Gastroesophageal sphincter (tissue), 4 donors: ENCODE data around the gene SNTG2. TPM values are rescaled to one million over a fixed set of nuclear protein-coding genes. Genes with fewer than 3 reads are reported as not detected.
A peak's percentile ranks its signal among the peaks of the same experiment; 100 is the strongest.

Source experiments
- ATAC-seq: fragments of 150-250 bp; one replicate; pipeline ENCODE4 v1.9.1; 2016; ENCODE audit warnings: mild to moderate bottlenecking, moderate library complexity
- H3K27ac ChIP-seq, 4 donors: fragments of 200-600 bp; sonication (generic) in 3 of 4; 1 replicate in 3 of 4; 2 replicates in 1 of 4; pipeline ENCODE4 v1.5.1; 2016 to 2019
- H3K27me3 ChIP-seq: fragments of 200-600 bp; sonication (generic); one replicate; pipeline ENCODE4 v1.5.1; 2019
- H3K36me3 ChIP-seq, 2 donors: fragments of 200-600 bp; sonication (generic); one replicate each; pipeline ENCODE4 v1.5.1; 2019; ENCODE audit warnings: control low read depth in 1 of 2
- H3K4me1 ChIP-seq, 3 donors: fragments of 200-600 bp; sonication (generic); 1 replicate in 2 of 3; 2 replicates in 1 of 3; pipeline ENCODE4 v1.5.1; 2016 to 2019; ENCODE audit warnings: control low read depth in 2 of 3
- H3K4me3 ChIP-seq, 2 donors: fragments of 200-600 bp; sonication (generic); one replicate each; pipeline ENCODE4 v1.5.1; 2019; ENCODE audit warnings: mild to moderate bottlenecking in 1 of 2, moderate library complexity in 1 of 2
- H3K9me3 ChIP-seq, 3 donors: fragments of 200-600 bp; sonication (generic); one replicate each; pipeline ENCODE4 v1.5.1; 2017 to 2019; ENCODE audit warnings: control low read depth in 2 of 3
- EP300 ChIP-seq: sonication (generic); formaldehyde crosslinking; IDR thresholded peaks from one replicate; pipeline ENCODE4 v1.6.1; 2017; ENCODE audit warnings: antibody characterized with exemption, mild to moderate bottlenecking
- POLR2A ChIP-seq, 2 donors: fragments of 450-650 bp; IDR thresholded peaks; one replicate each; pipeline ENCODE4 v1.6.1; 2017; ENCODE audit warnings: antibody characterized with exemption in 2 of 2, mild to moderate bottlenecking in 2 of 2, moderate library complexity in 1 of 2
- POLR2AphosphoS5 ChIP-seq: sonication (generic); formaldehyde crosslinking; IDR thresholded peaks from one replicate; pipeline ENCODE4 v1.6.1; 2017; ENCODE audit warnings: antibody characterized with exemption
- WGBS, 2 donors: methylation state at CpG; one replicate each; pipeline ENCODE4 v1.1.5; 2018; ENCODE audit warnings: low coverage in 1 of 2; 5-methylcytosine and 5-hydroxymethylcytosine counted together
- total RNA-seq, 4 donors: library from RNA; depleted of rRNA; stranded (reverse); fragments of >200 nt; gene quantifications; one replicate each; pipeline ENCODE4 v1.1.0, GENCODE V29; 2016
- TF ChIP-seq, protein P1 (sequence below), 4 experiments: fragments of 200-600 bp in 2 of 4; fragments of 450-650 bp in 2 of 4; sonication (generic) in 1 of 4; IDR thresholded peaks; one replicate each; pipeline ENCODE4 v1.5.1; 2017 to 2019; ENCODE audit warnings: antibody characterized with exemption in 4 of 4, mild to moderate bottlenecking in 2 of 4, moderate library complexity in 2 of 4

The SNTG2 gene
- total RNA-seq, 4 donors from 2014 or later = 1.5 to 7.9 (median 4.3) TPM

DNA sequence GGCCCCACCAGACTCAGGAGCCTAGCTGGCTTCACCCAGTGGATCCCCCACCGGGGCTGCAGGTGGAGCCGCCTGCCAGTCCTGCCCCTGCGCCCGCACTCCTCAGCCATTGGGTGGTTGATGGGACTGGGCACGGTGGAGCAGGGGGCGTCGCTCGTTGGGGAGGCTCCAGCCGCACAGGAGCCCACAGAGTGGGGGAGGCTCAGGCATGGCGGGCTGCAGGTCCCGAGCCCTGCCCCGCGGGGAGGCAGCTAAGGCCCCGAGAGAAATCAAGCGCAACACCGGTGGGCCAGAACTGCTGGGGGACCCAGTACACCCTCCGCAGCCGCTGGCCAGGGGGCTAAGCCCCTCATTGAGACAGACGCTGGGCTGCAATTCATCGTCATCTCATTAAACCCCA lies 184.0 kb downstream of the SNTG2 start:
- H3K27me3 ChIP-seq = peaks cover 10% of the 10 kb centered on the region
- no peaks in the 10 kb centered on the region for H3K9me3 ChIP-seq
- no peak for ATAC-seq
- H3K4me3 ChIP-seq = no peak overlapping the region
- no peaks in the 10 kb centered on the region for H3K4me1 ChIP-seq
- H3K36me3 ChIP-seq = no peaks in the 10 kb centered on the region
- WGBS, 2 donors = 100% methylated on average over 2 of the region's 20 CpGs; no CpG with 5 or more reads in 1 of the 2 donors
- no peak overlapping the region for H3K27ac ChIP-seq
- TF ChIP-seq POLR2A (IDR thresholded peaks at IDR 0.05) (no peak), EP300 (no peak), POLR2AphosphoS5 (no peak)
- TF ChIP-seq, protein P1, sequence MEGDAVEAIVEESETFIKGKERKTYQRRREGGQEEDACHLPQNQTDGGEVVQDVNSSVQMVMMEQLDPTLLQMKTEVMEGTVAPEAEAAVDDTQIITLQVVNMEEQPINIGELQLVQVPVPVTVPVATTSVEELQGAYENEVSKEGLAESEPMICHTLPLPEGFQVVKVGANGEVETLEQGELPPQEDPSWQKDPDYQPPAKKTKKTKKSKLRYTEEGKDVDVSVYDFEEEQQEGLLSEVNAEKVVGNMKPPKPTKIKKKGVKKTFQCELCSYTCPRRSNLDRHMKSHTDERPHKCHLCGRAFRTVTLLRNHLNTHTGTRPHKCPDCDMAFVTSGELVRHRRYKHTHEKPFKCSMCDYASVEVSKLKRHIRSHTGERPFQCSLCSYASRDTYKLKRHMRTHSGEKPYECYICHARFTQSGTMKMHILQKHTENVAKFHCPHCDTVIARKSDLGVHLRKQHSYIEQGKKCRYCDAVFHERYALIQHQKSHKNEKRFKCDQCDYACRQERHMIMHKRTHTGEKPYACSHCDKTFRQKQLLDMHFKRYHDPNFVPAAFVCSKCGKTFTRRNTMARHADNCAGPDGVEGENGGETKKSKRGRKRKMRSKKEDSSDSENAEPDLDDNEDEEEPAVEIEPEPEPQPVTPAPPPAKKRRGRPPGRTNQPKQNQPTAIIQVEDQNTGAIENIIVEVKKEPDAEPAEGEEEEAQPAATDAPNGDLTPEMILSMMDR (IDR thresholded peaks at IDR 0.05) = no peak

DNA sequence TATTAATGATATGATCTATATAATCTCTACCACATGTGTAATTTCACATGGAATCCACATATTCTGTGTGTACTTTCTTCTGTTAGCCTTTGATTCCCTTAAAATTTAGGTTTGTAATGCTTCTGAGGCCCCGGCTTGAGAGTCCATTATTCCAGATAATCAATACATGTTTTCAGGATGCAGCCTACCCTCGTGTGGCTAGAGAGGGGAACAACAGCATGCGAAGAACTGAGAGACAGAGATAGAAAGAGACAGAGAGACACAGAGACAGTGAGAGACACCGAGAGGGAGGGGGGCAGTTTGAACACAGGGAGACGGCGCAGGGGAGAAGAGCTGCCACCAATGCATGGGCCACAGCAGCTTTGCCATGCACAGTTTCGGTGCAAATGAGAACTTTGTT lies 185.4 kb downstream of the SNTG2 start:
- ATAC-seq = no peak
- TF ChIP-seq POLR2AphosphoS5 = no peak
- TF ChIP-seq POLR2A (IDR thresholded peaks at IDR 0.05) = no peak
- no peak for TF ChIP-seq EP300
- TF ChIP-seq, protein P1 (IDR thresholded peaks at IDR 0.05) = no peak
- WGBS, 2 donors = 58 to 64% methylated on average over 2 to 7 of the region's 7 CpGs
- Histone ChIP-seq H3K4me1 (no peaks in the 10 kb centered on the region), H3K27me3 (peaks cover 10% of the 10 kb centered on the region), H3K9me3 (no peaks in the 10 kb centered on the region), H3K27ac (no peak overlapping the region), H3K36me3 (no peaks in the 10 kb centered on the region), H3K4me3 (no peak overlapping the region)

- WGBS, 2 donors = 44 to 51% methylated on average over 7 of the region's 7 CpGs
- H3K4me1 ChIP-seq = no peaks in the 10 kb centered on the region
- no peaks in the 10 kb centered on the region for H3K36me3 ChIP-seq
- no peaks in the 10 kb centered on the region for H3K9me3 ChIP-seq
- peaks cover 10% of the 10 kb centered on the region for H3K27me3 ChIP-seq
- TF ChIP-seq POLR2AphosphoS5 (peak; percentile 19), EP300 (no peak), POLR2A (IDR thresholded peaks at IDR 0.05) (no peak)
- TF ChIP-seq, protein P1 (IDR thresholded peaks at IDR 0.05) = no peak
- H3K27ac ChIP-seq = no peak overlapping the region
- no peak overlapping the region for H3K4me3 ChIP-seq
- ATAC-seq = no peak
Measured at GRCh38 chr2:1136846-1137245, 186.2 kb downstream of the SNTG2 start.

DNA sequence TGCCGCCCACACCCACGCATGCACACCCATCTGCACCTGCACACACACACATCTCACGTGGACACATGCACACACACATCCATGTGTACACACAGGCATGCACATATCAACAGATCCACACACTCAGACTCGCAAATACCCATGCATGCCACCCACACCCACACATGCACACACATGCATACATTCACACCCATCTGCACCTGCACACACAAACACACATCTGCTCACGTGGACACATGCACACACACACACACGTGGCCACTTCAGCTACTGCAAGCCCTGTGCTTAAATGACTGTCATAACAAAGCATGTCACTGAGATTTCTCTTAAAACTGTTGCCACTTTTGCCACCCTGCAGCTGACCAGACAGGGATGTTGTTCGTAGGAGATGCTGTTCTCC lies 186.6 kb downstream of the SNTG2 start:
- Histone ChIP-seq H3K4me1 (no peaks in the 10 kb centered on the region), H3K4me3 (no peak overlapping the region), H3K27ac (no peak overlapping the region), H3K36me3 (no peaks in the 10 kb centered on the region), H3K9me3 (no peaks in the 10 kb centered on the region), H3K27me3 (peaks cover 14% of the 10 kb centered on the region)
- 69 to 81% methylated on average over 5 to 7 of the region's 7 CpGs for WGBS, 2 donors
- TF ChIP-seq POLR2AphosphoS5 (no peak), POLR2A (IDR thresholded peaks at IDR 0.05) (no peak), EP300 (no peak)
- TF ChIP-seq, protein P1 (IDR thresholded peaks at IDR 0.05) = no peak
- ATAC-seq = no peak

GRCh38 chr2:1137913-1138391 lies 187.3 kb downstream of the SNTG2 start:
- 70 to 75% methylated on average over 2 to 3 of the region's 15 CpGs for WGBS, 2 donors
- no peak for TF ChIP-seq POLR2A (IDR thresholded peaks at IDR 0.05)
- no peak for TF ChIP-seq EP300
- TF ChIP-seq, protein P1 (IDR thresholded peaks at IDR 0.05) = no peak
- no peak for TF ChIP-seq POLR2AphosphoS5
- Histone ChIP-seq H3K27me3 (peaks cover 9% of the 10 kb centered on the region), H3K4me1 (no peaks in the 10 kb centered on the region), H3K9me3 (no peaks in the 10 kb centered on the region), H3K27ac (no peak overlapping the region), H3K36me3 (no peaks in the 10 kb centered on the region), H3K4me3 (no peak overlapping the region)
- no peak for ATAC-seq
